HK-2 (cell line): ENCODE results near the gene ZNF784.
"Not testable (repeated sequence)": the region's sequence is repeated elsewhere in the genome, so short reads cannot be mapped to it uniquely, and the experiment has no call there.

Source experiments
- DNase-seq: peaks from one replicate; pipeline ENCODE4 v3.0.0-alpha.2; 2018; ENCODE audit not compliant: unreplicated experiment

The ZNF784 gene

GRCh38 chr19:55583897-55584296 lies 40.5 kb downstream of the ZNF784 start:
- not testable (repeated sequence) for DNase-seq

GRCh38 chr19:55582284-55582683 lies 42.1 kb downstream of the ZNF784 start:
- not testable (repeated sequence) for DNase-seq

GRCh38 chr19:55581823-55582223 lies 42.5 kb downstream of the ZNF784 start:
- DNase-seq = peak; percentile 60

GRCh38 chr19:55581145-55581822 lies 43.1 kb downstream of the ZNF784 start:
- DNase-seq = peak; percentile 44

GRCh38 chr19:55580628-55581144 lies 43.7 kb downstream of the ZNF784 start, which contains the start of gene ZNF579:
TSS of gene ZNF579 (minus strand) at chr19:55580848. CDS start at chr19:55579639, 1,209 bp downstream.
- peak; percentile 93 for DNase-seq

GRCh38 chr19:55579766-55580621 lies 44.4 kb downstream of the ZNF784 start:
- DNase-seq = peak; percentile 55

GRCh38 chr19:55578761-55579747 lies 45.3 kb downstream of the ZNF784 start:
- no peak for DNase-seq

GRCh38 chr19:55578031-55578760 lies 46.2 kb downstream of the ZNF784 start:
- DNase-seq = no peak

GRCh38 chr19:55576746-55577145 lies 47.6 kb downstream of the ZNF784 start:
- DNase-seq = no peak

GRCh38 chr19:55573929-55574328 lies 50.4 kb downstream of the ZNF784 start:
- DNase-seq = not testable (repeated sequence)
